Stimulated activated naive B cell treated with anti-CD40 and anti-IgM and Interleukin-4, amounts not matched to agents 10 μg/mL and 1 μg/mL and 100 μg/mL, for 72 hours (primary cell): ENCODE measurements around the gene ATP8B2.
"Not testable (repeated sequence)": the region's sequence is repeated elsewhere in the genome, so short reads cannot be mapped to it uniquely, and the experiment has no call there.

Experiments used
- ATAC-seq, 2 donors: fragments of 150-1000 bp; cut with Tn5 transposase; replicated peaks; 2 replicates each; pipeline ENCODE4 v1.10.0; 2021; ENCODE audit warnings: moderate library complexity in 1 of 2
- DNase-seq: peaks from one replicate; pipeline ENCODE4 v3.0.0; 2021
- H3K27ac Mint-ChIP-seq: one replicate; pipeline ENCODE4 v1.8.0; 2022; ENCODE audit warnings: mild to moderate bottlenecking, mixed read lengths
- H3K27me3 Mint-ChIP-seq, 2 donors: one replicate each; pipeline ENCODE4 v1.8.0; 2022; ENCODE audit warnings: mixed read lengths in 2 of 2
- H3K36me3 Mint-ChIP-seq, 2 donors: one replicate each; pipeline ENCODE4 v1.8.0; 2022; ENCODE audit warnings: mixed read lengths in 2 of 2, mild to moderate bottlenecking in 1 of 2
- H3K4me1 Mint-ChIP-seq, 2 donors: one replicate each; pipeline ENCODE4 v1.8.0; 2022; ENCODE audit warnings: mixed read lengths in 2 of 2, mild to moderate bottlenecking in 1 of 2
- H3K4me3 Mint-ChIP-seq, 2 donors: one replicate each; pipeline ENCODE4 v1.8.0; 2022; ENCODE audit warnings: mild to moderate bottlenecking in 2 of 2, mixed read lengths in 2 of 2, moderate library complexity in 1 of 2
- H3K9me3 Mint-ChIP-seq, 2 donors: one replicate each; pipeline ENCODE4 v1.8.0; 2022; ENCODE audit warnings: mixed read lengths in 2 of 2, mild to moderate bottlenecking in 1 of 2

ATP8B2 gene, protein sequence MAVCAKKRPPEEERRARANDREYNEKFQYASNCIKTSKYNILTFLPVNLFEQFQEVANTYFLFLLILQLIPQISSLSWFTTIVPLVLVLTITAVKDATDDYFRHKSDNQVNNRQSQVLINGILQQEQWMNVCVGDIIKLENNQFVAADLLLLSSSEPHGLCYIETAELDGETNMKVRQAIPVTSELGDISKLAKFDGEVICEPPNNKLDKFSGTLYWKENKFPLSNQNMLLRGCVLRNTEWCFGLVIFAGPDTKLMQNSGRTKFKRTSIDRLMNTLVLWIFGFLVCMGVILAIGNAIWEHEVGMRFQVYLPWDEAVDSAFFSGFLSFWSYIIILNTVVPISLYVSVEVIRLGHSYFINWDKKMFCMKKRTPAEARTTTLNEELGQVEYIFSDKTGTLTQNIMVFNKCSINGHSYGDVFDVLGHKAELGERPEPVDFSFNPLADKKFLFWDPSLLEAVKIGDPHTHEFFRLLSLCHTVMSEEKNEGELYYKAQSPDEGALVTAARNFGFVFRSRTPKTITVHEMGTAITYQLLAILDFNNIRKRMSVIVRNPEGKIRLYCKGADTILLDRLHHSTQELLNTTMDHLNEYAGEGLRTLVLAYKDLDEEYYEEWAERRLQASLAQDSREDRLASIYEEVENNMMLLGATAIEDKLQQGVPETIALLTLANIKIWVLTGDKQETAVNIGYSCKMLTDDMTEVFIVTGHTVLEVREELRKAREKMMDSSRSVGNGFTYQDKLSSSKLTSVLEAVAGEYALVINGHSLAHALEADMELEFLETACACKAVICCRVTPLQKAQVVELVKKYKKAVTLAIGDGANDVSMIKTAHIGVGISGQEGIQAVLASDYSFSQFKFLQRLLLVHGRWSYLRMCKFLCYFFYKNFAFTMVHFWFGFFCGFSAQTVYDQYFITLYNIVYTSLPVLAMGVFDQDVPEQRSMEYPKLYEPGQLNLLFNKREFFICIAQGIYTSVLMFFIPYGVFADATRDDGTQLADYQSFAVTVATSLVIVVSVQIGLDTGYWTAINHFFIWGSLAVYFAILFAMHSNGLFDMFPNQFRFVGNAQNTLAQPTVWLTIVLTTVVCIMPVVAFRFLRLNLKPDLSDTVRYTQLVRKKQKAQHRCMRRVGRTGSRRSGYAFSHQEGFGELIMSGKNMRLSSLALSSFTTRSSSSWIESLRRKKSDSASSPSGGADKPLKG

GRCh38 chr1:154324669-154325582, at the start of gene ATP8B2:
Gene ATP8B2 (plus strand): TSS chr1:154325525. CDS start chr1:154328142, 2,617 bp downstream.
- Mint-ChIP-seq H3K9me3 (no peaks in the 10 kb centered on the region), H3K36me3 (peaks cover 3 to 4% of the 10 kb centered on the region in 2 donors), H3K4me3 (peak within 1 kb of the TSS; percentile 91 to 98), H3K27ac (peak within 1 kb of the TSS; percentile 84), H3K27me3 (peaks cover 18 to 23% of the 10 kb centered on the region in 2 donors), H3K4me1 (peaks cover 34 to 48% of the 10 kb centered on the region in 2 donors)
- peak; percentile 70 to 75 for ATAC-seq
- peak; percentile 78 for DNase-seq

- no peaks in the 10 kb centered on the region for H3K27me3 Mint-ChIP-seq
- peaks cover 27 to 35% of the 10 kb centered on the region in 2 donors for H3K36me3 Mint-ChIP-seq
- no peak overlapping the region for H3K4me3 Mint-ChIP-seq
- DNase-seq (no peak), ATAC-seq (no peak)
- peaks cover 12 to 31% of the 10 kb centered on the region in 2 donors for H3K4me1 Mint-ChIP-seq
- no peak overlapping the region for H3K27ac Mint-ChIP-seq
- H3K9me3 Mint-ChIP-seq = no peaks in the 10 kb centered on the region
These were observed 48.5 kb upstream of the ATP8B2 start for GRCh38 chr1:154276797-154277196.

GRCh38 chr1:154287591-154287990, 37.7 kb upstream of the ATP8B2 start:
- H3K27ac Mint-ChIP-seq, H3K4me1 Mint-ChIP-seq, DNase-seq, H3K4me3 Mint-ChIP-seq, ATAC-seq, H3K9me3 Mint-ChIP-seq, H3K36me3 Mint-ChIP-seq: not testable (repeated sequence)
- H3K27me3 Mint-ChIP-seq = peaks cover 8 to 21% of the 10 kb centered on the region in 2 donors

GRCh38 chr1:154288661-154289060, 36.7 kb upstream of the ATP8B2 start:
- no peak overlapping the region for H3K4me3 Mint-ChIP-seq
- no peak for DNase-seq
- H3K9me3 Mint-ChIP-seq = peaks cover 5 to 6% of the 10 kb centered on the region in 2 donors
- no peak overlapping the region for H3K27ac Mint-ChIP-seq
- peaks cover 4 to 5% of the 10 kb centered on the region in 2 donors for H3K36me3 Mint-ChIP-seq
- H3K4me1 Mint-ChIP-seq = no peaks in the 10 kb centered on the region
- ATAC-seq = no peak
- peaks cover 8 to 21% of the 10 kb centered on the region in 2 donors for H3K27me3 Mint-ChIP-seq

- Mint-ChIP-seq H3K9me3 (peaks cover 10% of the 10 kb centered on the region in 2 donors), H3K27ac (no peak overlapping the region), H3K4me1 (no peaks in the 10 kb centered on the region), H3K36me3 (peaks cover 10 to 13% of the 10 kb centered on the region in 2 donors), H3K27me3 (peaks cover 8 to 21% of the 10 kb centered on the region in 2 donors), H3K4me3 (no peak overlapping the region)
- ATAC-seq (no peak), DNase-seq (no peak)
These were observed 34.4 kb upstream of the ATP8B2 start for GRCh38 chr1:154290921-154291320.

GRCh38 chr1:154295408-154296235, 29.7 kb upstream of the ATP8B2 start:
- Mint-ChIP-seq H3K4me1 (no peaks in the 10 kb centered on the region), H3K4me3 (no peak overlapping the region), H3K27me3 (peaks cover 0 to 5% of the 10 kb centered on the region in 2 donors), H3K36me3 (peaks cover 10 to 13% of the 10 kb centered on the region in 2 donors), H3K27ac (no peak overlapping the region), H3K9me3 (peaks cover 10% of the 10 kb centered on the region in 2 donors)
- ATAC-seq = no peak
- DNase-seq = no peak

DNA sequence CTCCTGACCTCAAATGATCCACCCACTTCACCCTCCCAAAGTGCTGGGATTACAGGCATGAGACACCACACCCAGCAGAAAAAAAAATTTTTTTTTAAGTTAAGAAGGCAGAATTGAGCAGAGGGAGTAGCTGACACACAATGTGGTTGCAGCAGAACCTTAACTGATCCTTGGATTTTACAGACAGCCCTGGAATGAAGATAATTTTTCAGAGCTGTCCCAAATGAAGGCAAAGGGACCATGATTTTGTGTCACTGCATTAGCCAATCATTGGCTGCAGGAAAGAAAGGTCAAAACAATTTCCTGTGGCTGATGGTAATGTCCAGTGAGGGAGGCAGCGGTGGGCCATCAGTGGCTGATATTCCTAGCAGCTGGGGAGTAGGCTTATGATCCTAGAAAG, 23.7 kb upstream of the ATP8B2 start:
- Mint-ChIP-seq H3K36me3 (no peaks in the 10 kb centered on the region), H3K9me3 (no peaks in the 10 kb centered on the region), H3K4me3 (no peak overlapping the region), H3K27me3 (peaks cover 0 to 4% of the 10 kb centered on the region in 2 donors), H3K4me1 (peaks cover 0 to 1% of the 10 kb centered on the region in 2 donors), H3K27ac (no peak overlapping the region)
- DNase-seq = no peak
- ATAC-seq = no peak

DNA sequence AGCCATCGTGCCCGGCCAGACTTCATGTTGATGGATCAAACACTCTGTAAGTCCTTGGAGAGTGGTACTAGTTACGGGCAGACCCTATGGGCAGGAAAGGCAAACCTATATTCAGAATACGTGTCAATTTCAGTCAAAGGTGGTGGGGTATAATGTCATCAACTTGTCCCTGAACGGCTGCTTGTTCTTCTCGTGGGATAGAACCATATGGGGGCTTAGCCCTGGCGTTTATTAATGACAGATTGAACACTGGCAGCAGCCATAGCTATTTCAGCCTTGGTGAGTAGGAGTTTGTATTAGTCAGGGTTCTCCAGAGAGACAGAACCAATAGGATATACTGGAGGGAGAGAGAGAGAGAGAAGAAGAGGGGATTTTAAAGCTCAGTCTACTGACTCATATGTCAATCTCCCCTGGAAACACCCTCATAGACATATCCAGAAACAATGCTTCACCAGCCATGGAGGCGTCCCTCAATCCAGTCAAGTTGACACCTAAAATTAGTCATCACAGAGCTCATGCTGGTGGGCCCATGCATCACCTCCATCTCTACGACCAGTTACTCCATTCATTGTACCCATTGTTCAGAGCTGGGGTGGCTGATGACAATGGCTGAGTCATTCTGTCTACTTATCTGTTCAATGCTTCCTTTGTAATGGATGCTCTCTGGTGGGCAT, 20.5 kb upstream of the ATP8B2 start:
- ATAC-seq (peak; percentile 48 to 89), DNase-seq (peak; percentile 14)
- Mint-ChIP-seq H3K27ac (no peak overlapping the region), H3K4me3 (no peak overlapping the region), H3K4me1 (peaks cover 0 to 1% of the 10 kb centered on the region in 2 donors), H3K27me3 (peaks cover 0 to 10% of the 10 kb centered on the region in 2 donors), H3K36me3 (no peaks in the 10 kb centered on the region), H3K9me3 (peaks cover 0 to 2% of the 10 kb centered on the region in 2 donors)

DNA sequence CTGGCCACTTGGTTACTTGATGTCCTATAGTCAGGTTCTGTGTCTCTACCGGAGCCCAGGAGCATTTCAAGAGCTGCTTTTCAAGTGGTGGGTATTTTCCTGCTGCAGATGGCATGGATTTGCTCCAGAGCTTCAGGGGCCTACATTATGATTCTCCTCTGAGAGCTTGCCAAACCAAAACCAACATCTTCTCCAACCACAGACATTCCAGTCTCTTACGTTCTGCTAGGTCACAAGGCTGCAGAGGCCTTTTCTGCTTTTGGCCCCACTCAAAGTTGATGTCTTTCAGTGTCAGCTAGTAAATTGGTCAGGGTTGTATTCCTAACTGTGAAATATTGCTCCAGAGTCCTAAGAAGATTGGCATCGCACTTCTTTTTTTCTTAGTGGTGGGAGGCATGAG, 19.2 kb upstream of the ATP8B2 start:
- DNase-seq = no peak
- H3K4me3 Mint-ChIP-seq = no peak overlapping the region
- H3K27me3 Mint-ChIP-seq = peaks cover 0 to 10% of the 10 kb centered on the region in 2 donors
- H3K27ac Mint-ChIP-seq = no peak overlapping the region
- peaks cover 0 to 2% of the 10 kb centered on the region in 2 donors for H3K9me3 Mint-ChIP-seq
- peaks cover 0 to 1% of the 10 kb centered on the region in 2 donors for H3K4me1 Mint-ChIP-seq
- H3K36me3 Mint-ChIP-seq = no peaks in the 10 kb centered on the region
- no peak for ATAC-seq

DNA sequence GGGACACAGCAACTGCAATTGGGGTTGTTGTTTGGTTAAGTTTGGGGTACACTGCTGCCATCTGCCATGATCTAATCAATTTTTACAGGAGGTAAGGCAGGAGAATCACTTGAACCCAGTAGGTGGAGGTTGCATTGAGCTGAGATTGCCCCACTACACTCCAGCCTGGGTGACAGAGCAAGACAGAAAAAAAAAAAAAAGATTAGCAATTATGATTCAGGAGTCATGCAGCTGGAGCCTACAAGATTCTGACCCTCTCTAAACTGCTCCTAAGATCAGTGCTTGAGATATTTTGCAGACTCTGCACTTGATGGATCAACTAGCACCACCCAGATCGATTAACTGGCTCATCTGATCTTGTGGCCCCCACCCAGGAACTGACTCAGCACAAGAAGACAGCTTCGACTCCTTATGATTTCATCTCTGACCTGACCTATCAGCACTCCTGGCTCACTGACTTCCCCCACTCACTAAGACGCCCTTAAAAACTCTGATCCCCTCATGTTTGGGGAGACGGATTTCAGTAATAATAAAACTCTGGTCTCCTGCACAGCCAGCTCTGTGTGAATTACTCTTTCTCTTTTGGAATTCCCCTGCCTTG, 17.6 kb upstream of the ATP8B2 start:
- not testable (repeated sequence) for H3K4me1 Mint-ChIP-seq, H3K9me3 Mint-ChIP-seq, H3K4me3 Mint-ChIP-seq, H3K36me3 Mint-ChIP-seq, H3K27ac Mint-ChIP-seq, DNase-seq, ATAC-seq
- peaks cover 6 to 17% of the 10 kb centered on the region in 2 donors for H3K27me3 Mint-ChIP-seq

DNA sequence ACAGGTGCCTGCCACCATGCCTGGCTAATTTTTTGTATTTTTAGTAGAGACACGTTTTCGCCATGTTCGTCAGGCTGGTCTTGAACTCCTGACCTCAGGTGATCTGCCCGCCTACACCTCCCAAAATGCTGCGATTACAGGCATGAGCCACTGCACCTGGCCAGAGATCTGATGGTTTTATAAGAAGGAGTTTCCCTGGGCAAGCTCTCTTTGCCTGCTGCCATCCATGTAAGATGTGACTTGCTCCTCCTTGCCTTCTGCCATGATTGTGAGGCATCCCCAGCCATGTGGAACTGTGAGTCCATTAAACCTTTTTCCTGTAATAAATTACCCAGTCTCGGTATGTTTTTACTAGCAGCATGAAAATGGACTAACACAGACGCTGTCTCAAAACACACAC, 16.2 kb upstream of the ATP8B2 start:
- DNase-seq, H3K9me3 Mint-ChIP-seq, ATAC-seq, H3K27ac Mint-ChIP-seq, H3K4me1 Mint-ChIP-seq, H3K4me3 Mint-ChIP-seq, H3K36me3 Mint-ChIP-seq: not testable (repeated sequence)
- peaks cover 15 to 23% of the 10 kb centered on the region in 2 donors for H3K27me3 Mint-ChIP-seq
